Activated naive CD8-positive, alpha-beta T cell treated with anti-CD3 and anti-CD28 coated beads for 36 hours (primary cell): ENCODE measurements around the gene IQGAP2. TPM values are rescaled to one million over a fixed set of nuclear protein-coding genes. Genes with fewer than 3 reads are reported as not detected.
A peak's percentile ranks its signal among the peaks of the same experiment; 100 is the strongest.

ENCODE experiments used
- DNase-seq: peaks from one replicate; pipeline ENCODE4 v3.0.0; 2021
- H3K27ac Mint-ChIP-seq: one replicate; pipeline ENCODE4 v1.8.0; 2022; ENCODE audit warnings: mild to moderate bottlenecking, moderate library complexity, mixed read lengths
- H3K27me3 Mint-ChIP-seq: one replicate; pipeline ENCODE4 v1.8.0; 2022; ENCODE audit warnings: mild to moderate bottlenecking, mixed read lengths
- H3K36me3 Mint-ChIP-seq: one replicate; pipeline ENCODE4 v1.8.0; 2021; ENCODE audit warnings: mild to moderate bottlenecking, mixed read lengths
- H3K4me1 Mint-ChIP-seq: one replicate; pipeline ENCODE4 v1.8.0; 2021; ENCODE audit warnings: mixed read lengths
- H3K4me3 Mint-ChIP-seq: one replicate; pipeline ENCODE4 v1.8.0; 2022; ENCODE audit warnings: mild to moderate bottlenecking, moderate library complexity, mixed read lengths
- H3K9me3 Mint-ChIP-seq: one replicate; pipeline ENCODE4 v1.8.0; 2022; ENCODE audit warnings: mixed read lengths
- total RNA-seq, 2 experiments: library from RNA; stranded (reverse); gene quantifications; one replicate each; pipeline ENCODE4 v1.2.3, GENCODE V29; 2021

IQGAP2 gene
- total RNA-seq, 2 experiments from 2014 or later = 30.3 to 30.6 TPM

- no peaks in the 10 kb centered on the region for H3K27me3 Mint-ChIP-seq
- H3K4me3 Mint-ChIP-seq = no peak overlapping the region
- DNase-seq = no peak
- H3K4me1 Mint-ChIP-seq = no peaks in the 10 kb centered on the region
- H3K36me3 Mint-ChIP-seq = peaks cover 13% of the 10 kb centered on the region
- H3K27ac Mint-ChIP-seq = no peak overlapping the region
- no peaks in the 10 kb centered on the region for H3K9me3 Mint-ChIP-seq
Observed at GRCh38 chr5:76701298-76701697, 298.2 kb downstream of the IQGAP2 start.

GRCh38 chr5:76703707-76704106 is 300.6 kb downstream of the IQGAP2 start:
- Mint-ChIP-seq H3K27me3 (no peaks in the 10 kb centered on the region), H3K36me3 (peaks cover 11% of the 10 kb centered on the region), H3K4me3 (no peak overlapping the region), H3K27ac (no peak overlapping the region), H3K4me1 (no peaks in the 10 kb centered on the region), H3K9me3 (no peaks in the 10 kb centered on the region)
- DNase-seq = no peak

GRCh38 chr5:76704131-76704663 is 301.1 kb downstream of the IQGAP2 start:
- H3K9me3 Mint-ChIP-seq = no peaks in the 10 kb centered on the region
- peaks cover 11% of the 10 kb centered on the region for H3K36me3 Mint-ChIP-seq
- no peaks in the 10 kb centered on the region for H3K4me1 Mint-ChIP-seq
- no peak overlapping the region for H3K27ac Mint-ChIP-seq
- no peaks in the 10 kb centered on the region for H3K27me3 Mint-ChIP-seq
- no peak overlapping the region for H3K4me3 Mint-ChIP-seq
- DNase-seq = no peak

DNA sequence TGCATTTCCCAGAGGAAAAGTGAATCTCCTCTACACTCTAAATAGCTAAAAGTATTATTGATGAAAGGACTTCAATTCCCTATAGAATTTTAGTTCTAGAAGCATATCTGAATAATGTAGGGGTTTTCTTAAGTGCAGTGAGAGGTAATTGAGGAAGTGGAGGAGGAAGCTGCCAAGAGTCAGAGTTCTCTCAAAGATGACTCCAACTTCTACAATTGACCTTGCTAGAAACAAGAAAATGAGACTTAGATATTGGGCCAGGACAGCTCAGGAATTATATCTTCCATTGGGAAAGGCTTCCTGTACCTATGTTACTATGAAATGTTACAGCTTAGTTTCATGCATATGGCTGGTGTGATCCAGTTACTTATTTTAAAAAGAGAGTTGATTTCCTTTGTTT is 302.5 kb downstream of the IQGAP2 start:
- Mint-ChIP-seq H3K36me3 (peaks cover 11% of the 10 kb centered on the region), H3K9me3 (no peaks in the 10 kb centered on the region), H3K27ac (no peak overlapping the region), H3K4me1 (peaks cover 4% of the 10 kb centered on the region), H3K27me3 (peaks cover 1% of the 10 kb centered on the region), H3K4me3 (no peak overlapping the region)
- DNase-seq = no peak

DNA sequence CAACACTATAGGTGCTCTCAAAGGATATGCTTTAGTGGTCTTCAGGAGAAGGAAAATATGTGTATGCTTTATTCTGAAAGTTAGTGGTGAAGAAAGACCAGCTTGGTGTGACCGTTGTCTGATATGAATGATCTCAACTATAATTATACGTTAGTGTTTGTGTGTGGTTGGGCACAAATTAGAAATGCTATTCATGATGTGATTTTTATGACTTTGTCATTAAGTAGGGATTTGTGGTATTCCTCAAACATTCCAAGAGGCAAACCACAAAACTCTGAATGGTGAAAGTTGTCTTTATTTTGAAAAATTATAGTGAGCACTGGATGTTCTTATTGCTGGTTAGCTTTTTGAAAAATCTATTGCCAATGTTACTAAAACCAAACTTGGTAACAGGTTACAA is 306.7 kb downstream of the IQGAP2 start:
- H3K9me3 Mint-ChIP-seq = no peaks in the 10 kb centered on the region

GRCh38 chr5:76710991-76711390 is 307.9 kb downstream of the IQGAP2 start:
- Mint-ChIP-seq H3K36me3 (no peaks in the 10 kb centered on the region), H3K9me3 (no peaks in the 10 kb centered on the region), H3K27ac (peak overlapping the region; percentile 42), H3K4me1 (peaks cover 25% of the 10 kb centered on the region), H3K27me3 (peaks cover 45% of the 10 kb centered on the region), H3K4me3 (no peak overlapping the region)
- no peak for DNase-seq

More for the DNA sequence above, 306.7 kb downstream of the IQGAP2 start:
- no peak for DNase-seq
- Mint-ChIP-seq H3K4me1 (peaks cover 20% of the 10 kb centered on the region), H3K36me3 (no peaks in the 10 kb centered on the region), H3K4me3 (no peak overlapping the region), H3K27ac (no peak overlapping the region), H3K27me3 (peaks cover 34% of the 10 kb centered on the region)

- Mint-ChIP-seq H3K27ac (peak overlapping the region; percentile 54), H3K36me3 (no peaks in the 10 kb centered on the region), H3K4me1 (peaks cover 31% of the 10 kb centered on the region), H3K9me3 (no peaks in the 10 kb centered on the region), H3K27me3 (peaks cover 73% of the 10 kb centered on the region), H3K4me3 (peak overlapping the region; percentile 80)
- peak; percentile 22 for DNase-seq
Observed at GRCh38 chr5:76714751-76715485, 311.8 kb downstream of the IQGAP2 start.

- Mint-ChIP-seq H3K9me3 (no peaks in the 10 kb centered on the region), H3K36me3 (no peaks in the 10 kb centered on the region), H3K4me3 (peak overlapping the region; percentile 80), H3K4me1 (peaks cover 29% of the 10 kb centered on the region), H3K27ac (no peak overlapping the region), H3K27me3 (peaks cover 73% of the 10 kb centered on the region)
- no peak for DNase-seq
Observed at GRCh38 chr5:76715486-76715735, 312.3 kb downstream of the IQGAP2 start.

DNA sequence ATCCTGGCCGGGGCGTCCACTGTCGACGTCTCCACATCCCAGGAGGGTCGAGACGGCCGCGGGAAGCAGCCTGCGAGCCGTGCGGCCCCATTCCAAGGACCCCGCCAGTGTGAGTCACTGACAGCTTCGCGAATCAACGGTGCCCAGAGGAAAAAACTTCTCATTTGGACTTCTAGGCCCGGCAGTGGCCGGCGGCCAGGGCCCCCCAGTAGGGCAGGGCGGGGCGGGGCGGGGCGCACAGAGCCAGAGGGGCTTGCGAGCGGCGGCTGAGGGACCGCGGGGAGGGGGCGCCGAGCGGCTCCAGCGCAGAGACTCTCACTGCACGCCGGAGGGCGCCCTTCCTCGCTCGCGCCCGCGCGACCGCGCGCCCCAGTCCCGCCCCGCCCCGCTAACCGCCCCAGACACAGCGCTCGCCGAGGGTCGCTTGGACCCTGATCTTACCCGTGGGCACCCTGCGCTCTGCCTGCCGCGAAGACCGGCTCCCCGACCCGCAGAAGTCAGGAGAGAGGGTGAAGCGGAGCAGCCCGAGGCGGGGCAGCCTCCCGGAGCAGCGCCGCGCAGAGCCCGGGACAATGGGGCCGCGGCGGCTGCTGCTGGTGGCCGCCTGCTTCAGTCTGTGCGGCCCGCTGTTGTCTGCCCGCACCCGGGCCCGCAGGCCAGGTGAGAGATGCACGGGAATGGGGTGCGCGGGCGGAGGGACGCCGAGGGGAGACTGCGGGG is 312.8 kb downstream of the IQGAP2 start, which contains the start of gene F2R:
TSS of gene F2R (plus strand) at position 391 of the 720 bp plus-strand sequence. CDS start at position 573, 182 bp downstream.
- DNase-seq = peak; percentile 53
- peaks cover 24% of the 10 kb centered on the region for H3K4me1 Mint-ChIP-seq
- no peaks in the 10 kb centered on the region for H3K9me3 Mint-ChIP-seq
- H3K36me3 Mint-ChIP-seq = no peaks in the 10 kb centered on the region
- peak within 1 kb of the TSS; percentile 80 for H3K4me3 Mint-ChIP-seq
- peak within 1 kb of the TSS; percentile 54 for H3K27ac Mint-ChIP-seq
- peaks cover 69% of the 10 kb centered on the region for H3K27me3 Mint-ChIP-seq

DNA sequence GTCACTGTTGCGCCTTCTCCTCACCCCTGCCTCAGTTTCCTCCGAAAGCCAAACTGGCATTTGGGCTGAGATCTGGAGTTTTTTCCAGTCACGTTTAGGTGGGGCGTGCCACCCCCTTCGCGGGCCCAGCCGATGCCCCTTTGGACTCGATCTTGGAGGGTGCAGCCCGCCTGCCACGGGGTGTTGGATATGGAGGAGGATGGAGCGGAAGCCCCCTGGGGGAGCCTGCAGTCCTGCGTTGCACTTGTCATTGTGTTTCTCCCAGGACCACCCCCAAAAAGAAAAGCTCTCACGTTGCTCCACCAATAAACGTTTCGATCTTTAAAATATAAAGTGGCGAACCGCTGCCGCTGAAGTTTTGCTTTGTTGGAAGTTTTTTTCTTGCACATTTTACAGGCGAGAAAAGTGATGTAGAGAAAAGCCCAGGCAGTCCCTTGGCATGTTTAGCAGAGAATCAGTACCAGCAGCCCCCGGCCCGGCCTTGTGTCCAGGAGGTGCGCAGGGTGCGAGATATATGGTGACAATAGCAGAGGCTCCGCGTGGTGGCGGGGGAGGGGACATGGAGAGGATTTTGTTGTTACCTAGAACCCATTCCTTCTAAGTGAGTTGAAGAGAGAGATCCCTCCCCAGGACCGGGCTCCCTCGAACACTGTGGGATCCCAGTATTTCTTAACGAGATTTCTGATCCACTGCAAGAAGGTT is 313.5 kb downstream of the IQGAP2 start:
- Mint-ChIP-seq H3K27ac (no peak overlapping the region), H3K27me3 (peaks cover 61% of the 10 kb centered on the region), H3K9me3 (no peaks in the 10 kb centered on the region), H3K36me3 (no peaks in the 10 kb centered on the region), H3K4me1 (peaks cover 18% of the 10 kb centered on the region), H3K4me3 (peak overlapping the region; percentile 80)
- DNase-seq = no peak

- H3K4me1 Mint-ChIP-seq = peaks cover 18% of the 10 kb centered on the region
- no peak overlapping the region for H3K27ac Mint-ChIP-seq
- H3K9me3 Mint-ChIP-seq = no peaks in the 10 kb centered on the region
- peak overlapping the region; percentile 80 for H3K4me3 Mint-ChIP-seq
- no peak for DNase-seq
- no peaks in the 10 kb centered on the region for H3K36me3 Mint-ChIP-seq
- H3K27me3 Mint-ChIP-seq = peaks cover 55% of the 10 kb centered on the region
Observed at GRCh38 chr5:76717222-76718083, 314.4 kb downstream of the IQGAP2 start.

DNA sequence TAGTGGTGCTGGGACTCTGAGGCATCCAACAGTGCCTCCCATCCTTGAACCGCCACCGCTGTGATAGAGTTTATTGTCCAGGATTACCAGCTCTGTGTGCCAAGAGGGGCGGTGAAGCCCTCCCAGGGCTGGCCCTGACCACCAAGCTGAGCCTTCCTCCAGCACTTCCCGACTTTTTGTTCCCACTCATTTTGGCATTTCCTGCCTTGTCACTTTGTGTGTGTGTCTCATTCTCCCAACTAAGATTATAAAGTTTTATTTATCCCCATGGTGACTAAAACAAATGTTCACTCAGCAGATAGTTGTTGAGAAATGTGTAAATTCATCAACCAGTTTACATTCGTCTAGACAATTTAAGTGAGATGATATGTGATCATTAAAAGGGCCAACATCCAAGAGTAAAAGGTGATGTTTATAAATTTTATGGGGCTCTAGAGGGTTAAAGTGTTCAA is 315.3 kb downstream of the IQGAP2 start:
- H3K9me3 Mint-ChIP-seq = no peaks in the 10 kb centered on the region
- no peak for DNase-seq
- no peak overlapping the region for H3K4me3 Mint-ChIP-seq
- H3K4me1 Mint-ChIP-seq = peaks cover 18% of the 10 kb centered on the region
- H3K36me3 Mint-ChIP-seq = no peaks in the 10 kb centered on the region
- no peak overlapping the region for H3K27ac Mint-ChIP-seq
- H3K27me3 Mint-ChIP-seq = peaks cover 52% of the 10 kb centered on the region

GRCh38 chr5:76718880-76719279 is 315.8 kb downstream of the IQGAP2 start:
- Mint-ChIP-seq H3K4me3 (no peak overlapping the region), H3K27ac (no peak overlapping the region)
- DNase-seq = no peak

DNA sequence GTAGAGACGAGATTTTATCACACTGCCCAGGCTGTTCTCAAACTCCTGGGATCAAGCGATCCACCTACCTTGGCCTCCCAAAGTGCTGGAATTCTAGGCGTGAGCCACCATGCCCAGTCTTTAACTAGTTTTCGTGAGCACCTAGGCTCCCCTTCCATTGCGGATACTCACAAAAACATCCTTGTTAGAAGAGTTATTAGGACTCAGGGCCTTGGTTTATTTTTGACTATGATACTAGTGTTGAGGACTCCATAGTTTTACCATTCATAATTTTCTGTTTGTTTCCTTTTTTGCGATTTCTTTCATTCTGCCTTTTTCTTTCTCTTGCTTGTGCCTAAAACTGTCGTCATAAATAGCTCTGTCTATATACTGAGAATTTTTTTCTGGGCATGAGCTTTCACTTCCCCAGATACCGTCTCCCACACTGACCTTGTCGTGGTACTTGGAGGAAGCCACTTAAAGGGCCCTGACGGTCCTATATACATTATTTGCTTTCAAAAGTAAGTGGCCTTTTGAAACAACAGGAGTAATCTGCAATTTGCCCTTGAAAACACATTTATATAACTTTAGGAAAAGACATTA is 318.0 kb downstream of the IQGAP2 start:
- DNase-seq = no peak
- Mint-ChIP-seq H3K27ac (no peak overlapping the region), H3K4me3 (no peak overlapping the region), H3K4me1 (peaks cover 6% of the 10 kb centered on the region), H3K36me3 (no peaks in the 10 kb centered on the region), H3K9me3 (no peaks in the 10 kb centered on the region), H3K27me3 (peaks cover 27% of the 10 kb centered on the region)

More at GRCh38 chr5:76718880-76719279, 315.8 kb downstream of the IQGAP2 start:
- Mint-ChIP-seq H3K36me3 (no peaks in the 10 kb centered on the region), H3K27me3 (peaks cover 47% of the 10 kb centered on the region), H3K4me1 (peaks cover 18% of the 10 kb centered on the region), H3K9me3 (no peaks in the 10 kb centered on the region)
